ENCODE results near the gene APLP2.

DNA sequence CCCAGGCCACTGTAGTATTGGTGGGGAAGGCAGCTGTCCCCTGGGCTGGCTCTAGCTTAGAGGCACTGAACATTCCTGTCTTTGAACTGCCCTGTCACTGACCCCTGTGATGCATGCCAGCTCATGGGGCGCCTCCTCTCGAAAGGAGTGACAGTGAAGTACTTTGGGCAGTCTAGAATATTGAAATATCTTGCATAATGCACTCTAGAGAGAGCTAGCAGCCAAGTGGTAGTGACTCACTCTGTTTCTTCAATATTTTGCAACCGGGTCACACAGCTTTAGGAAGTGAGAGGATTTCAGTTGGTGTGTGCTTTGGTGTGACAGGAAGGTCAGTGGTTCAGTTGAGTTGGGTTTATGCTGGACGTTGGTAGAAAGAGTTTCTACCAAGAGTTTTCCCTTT, 54.4 kb downstream of the APLP2 start:
- no peak for TF ChIP-seq ELK1 (CRISPR knock-in tag; IDR thresholded peaks at IDR 0.05)
- no peak for TF ChIP-seq POU5F1 (IDR thresholded peaks at IDR 0.05; ENCODE audit: borderline replicate concordance, low read depth, low read length, partially characterized antibody)
- no peak for TF ChIP-seq ZNF24 (IDR thresholded peaks at IDR 0.05)
- no peak for TF ChIP-seq CTCF (IDR thresholded peaks at IDR 0.05 in 2 of 3, conservative IDR thresholded peaks at IDR 0.05 in 1 of 3; ENCODE audit: insufficient read depth in 2 of 3, low read depth in 1 of 3, low read length in 3 of 3)
- TF ChIP-seq BMI1 (IDR thresholded peaks at IDR 0.05; ENCODE audit: low read length) = no peak
- TF ChIP-seq ZNF444 (CRISPR knock-in tag; IDR thresholded peaks at IDR 0.05) = no peak
- no peak for TF ChIP-seq SMARCE1 (IDR thresholded peaks at IDR 0.05)
- TF ChIP-seq THAP7 (CRISPR knock-in tag; IDR thresholded peaks at IDR 0.05) = no peak
- TF ChIP-seq TCF7L2 (IDR thresholded peaks at IDR 0.05; ENCODE audit: low read depth, low read length) = no peak
- no peak for TF ChIP-seq MNT (conservative IDR thresholded peaks at IDR 0.05)
- TF ChIP-seq TARDBP (IDR thresholded peaks at IDR 0.05) = no peak
- TF ChIP-seq ZNF785 (CRISPR knock-in tag; IDR thresholded peaks at IDR 0.05) = no peak
- no peak for TF ChIP-seq FOXA1 (IDR thresholded peaks at IDR 0.05; ENCODE audit: borderline replicate concordance)
- no peak for TF ChIP-seq SREBF2 (CRISPR knock-in tag; IDR thresholded peaks at IDR 0.05)
